Small intestine (tissue), 7 donors: ENCODE measurements around the gene CDH22. TPM values are rescaled to one million over a fixed set of nuclear protein-coding genes. Genes with fewer than 3 reads are reported as not detected.

Experiments used
- DNase-seq, 2 donors: peaks; one replicate each; pipeline versions ENCODE4 v3.0.0 to v3.0.0-alpha.2; 2013
- FAIRE-seq: peaks from 2 replicates; lab custom pipeline; 2012; peaks lifted over from hg19 to GRCh38; lab: Jason Lieb, UNC
- H3K27ac ChIP-seq, 3 donors: one replicate each; pipeline ENCODE4 v1.5.1; 2013; ENCODE audit warnings: low read length in 2 of 3, mild to moderate bottlenecking in 2 of 3, control low read depth in 1 of 3, inconsistent platforms in 1 of 3, low read depth in 1 of 3, moderate library complexity in 1 of 3
- H3K27me3 ChIP-seq, 3 donors: one replicate each; pipeline ENCODE4 v1.6.1; 2013; ENCODE audit warnings: low read length in 3 of 3, inconsistent platforms in 1 of 3; ENCODE audit not compliant: control insufficient read depth in 3 of 3, insufficient read depth in 3 of 3
- H3K36me3 ChIP-seq, 3 donors: one replicate each; pipeline ENCODE4 v1.6.1; 2013; ENCODE audit warnings: low read length in 3 of 3, inconsistent platforms in 1 of 3, low read depth in 1 of 3, mild to moderate bottlenecking in 1 of 3, moderate library complexity in 1 of 3; ENCODE audit not compliant: control insufficient read depth in 3 of 3, insufficient read depth in 2 of 3
- H3K4me1 ChIP-seq, 3 donors: one replicate each; pipeline ENCODE4 v1.6.1; 2013; ENCODE audit warnings: low read length in 2 of 3, inconsistent platforms in 1 of 3, low read depth in 1 of 3, mild to moderate bottlenecking in 1 of 3, moderate library complexity in 1 of 3; ENCODE audit not compliant: control insufficient read depth in 3 of 3, insufficient read depth in 2 of 3
- H3K4me3 ChIP-seq, 3 donors: one replicate each; pipeline ENCODE4 v1.5.1; 2013; ENCODE audit warnings: low read length in 3 of 3, control low read depth in 1 of 3, inconsistent platforms in 1 of 3, low read depth in 1 of 3, mild to moderate bottlenecking in 1 of 3, moderate library complexity in 1 of 3
- H3K9me3 ChIP-seq, 2 donors: one replicate each; pipeline ENCODE4 v1.6.1; 2013; ENCODE audit warnings: low read depth in 1 of 2, low read length in 1 of 2; ENCODE audit not compliant: control insufficient read depth in 2 of 2, insufficient read depth in 1 of 2
- WGBS, 3 donors: extraction: QIAGEN DNeasy Blood & Tissue Kit; methylation state at CpG; one replicate each; pipeline ENCODE4 v1.1.7; 2013; 5-methylcytosine and 5-hydroxymethylcytosine counted together
- polyA plus RNA-seq, 4 donors: library from polyadenylated mRNA; stranded (reverse) in 3 of 4; unstranded in 1 of 4; fragments of 200-250 nt in 3 of 4; fragments of 120-200 nt in 1 of 4; gene quantifications; one replicate each; pipeline versions ENCODE4 v1.2.1 to v1.2.3, GENCODE V29; 2013
- donor health status: healthy with polysubstance abuse.
- donor health status: control.
- donor health status: control.
- donor health status: Bipolar disorder and iron deficiency.
- donor health status: healthy.

Gene CDH22
- polyA plus RNA-seq, 4 donors: 0.03 to 0.84 TPM; not detected in 2

- Histone ChIP-seq H3K9me3 (no peaks in the 10 kb centered on the region), H3K27me3 (no peaks in the 10 kb centered on the region), H3K4me3 (no peak overlapping the region), H3K27ac (no peak overlapping the region), H3K36me3 (peaks cover 0 to 83% (median 1%) of the 10 kb centered on the region in 3 donors), H3K4me1 (peaks cover 0 to 7% (median 0%) of the 10 kb centered on the region in 3 donors)
- DNase-seq: no peak
- 75 to 80% (median 79%) methylated on average over 14 of the region's 14 CpGs for WGBS, 3 donors
- no peak for FAIRE-seq
Measured at GRCh38 chr20:46353500-46354206, 45.4 kb upstream of the CDH22 start.

- peaks cover 0 to 7% (median 0%) of the 10 kb centered on the region in 3 donors for H3K4me1 ChIP-seq
Measured at GRCh38 chr20:46352370-46352938, 44.2 kb upstream of the CDH22 start.

GRCh38 chr20:46351357-46352058, 43.2 kb upstream of the CDH22 start:
- Histone ChIP-seq H3K9me3 (no peaks in the 10 kb centered on the region), H3K36me3 (peaks cover 0 to 73% (median 6%) of the 10 kb centered on the region in 3 donors), H3K27ac (no peak overlapping the region), H3K4me1 (peaks cover 0 to 7% (median 0%) of the 10 kb centered on the region in 3 donors), H3K4me3 (no peak overlapping the region), H3K27me3 (no peaks in the 10 kb centered on the region)
- 92 to 93% (median 93%) methylated on average over 7 of the region's 7 CpGs for WGBS, 3 donors
- DNase-seq (no peak), FAIRE-seq (no peak)

More at GRCh38 chr20:46352370-46352938, 44.2 kb upstream of the CDH22 start:
- H3K9me3 ChIP-seq: no peaks in the 10 kb centered on the region
- WGBS, 3 donors: 90 to 92% (median 91%) methylated on average over 18 of the region's 18 CpGs
- no peaks in the 10 kb centered on the region for H3K27me3 ChIP-seq
- no peak for FAIRE-seq
- no peak for DNase-seq
- H3K4me3 ChIP-seq: no peak overlapping the region
- no peak overlapping the region for H3K27ac ChIP-seq
- peaks cover 0 to 74% (median 6%) of the 10 kb centered on the region in 3 donors for H3K36me3 ChIP-seq

GRCh38 chr20:46350986-46351267, 42.6 kb upstream of the CDH22 start:
- FAIRE-seq (no peak), DNase-seq (no peak)
- Histone ChIP-seq H3K27me3 (no peaks in the 10 kb centered on the region), H3K4me1 (peaks cover 0 to 7% (median 0%) of the 10 kb centered on the region in 3 donors), H3K27ac (peak overlapping the region in 1 of 3 donors; percentile 58), H3K9me3 (no peaks in the 10 kb centered on the region), H3K4me3 (no peak overlapping the region), H3K36me3 (peaks cover 0 to 71% (median 6%) of the 10 kb centered on the region in 3 donors)
- 88 to 99% (median 93%) methylated on average over 8 of the region's 8 CpGs for WGBS, 3 donors

GRCh38 chr20:46350201-46350985, 42.1 kb upstream of the CDH22 start:
- peak overlapping the region in 1 of 3 donors; percentile 58 for H3K27ac ChIP-seq
- peaks cover 0 to 7% (median 0%) of the 10 kb centered on the region in 3 donors for H3K4me1 ChIP-seq
- H3K4me3 ChIP-seq: no peak overlapping the region
- FAIRE-seq (no peak), DNase-seq (no peak)
- H3K9me3 ChIP-seq: no peaks in the 10 kb centered on the region
- no peaks in the 10 kb centered on the region for H3K27me3 ChIP-seq
- 64 to 85% (median 74%) methylated on average over 13 of the region's 13 CpGs for WGBS, 3 donors
- peaks cover 0 to 66% (median 6%) of the 10 kb centered on the region in 3 donors for H3K36me3 ChIP-seq

- H3K27ac ChIP-seq: no peak overlapping the region
- no peaks in the 10 kb centered on the region for H3K9me3 ChIP-seq
- FAIRE-seq (no peak), DNase-seq (peak in 1 of 2 donors; percentile 33)
- H3K4me1 ChIP-seq: peaks cover 0 to 7% (median 0%) of the 10 kb centered on the region in 3 donors
- no peaks in the 10 kb centered on the region for H3K27me3 ChIP-seq
- H3K4me3 ChIP-seq: no peak overlapping the region
- H3K36me3 ChIP-seq: peaks cover 0 to 60% (median 4%) of the 10 kb centered on the region in 3 donors
- 60 to 70% (median 63%) methylated on average over 4 of the region's 4 CpGs for WGBS, 3 donors
Measured at GRCh38 chr20:46349742-46350056, 41.4 kb upstream of the CDH22 start.

- 44 to 49% (median 45%) methylated on average over 12 of the region's 12 CpGs for WGBS, 3 donors
- peaks cover 0 to 7% (median 0%) of the 10 kb centered on the region in 3 donors for H3K4me1 ChIP-seq
Measured at GRCh38 chr20:46349035-46349741, 40.9 kb upstream of the CDH22 start.

More at GRCh38 chr20:46349035-46349741, 40.9 kb upstream of the CDH22 start:
- no peaks in the 10 kb centered on the region for H3K27me3 ChIP-seq
- H3K9me3 ChIP-seq: no peaks in the 10 kb centered on the region
- no peak for FAIRE-seq
- no peak overlapping the region for H3K27ac ChIP-seq
- no peak overlapping the region for H3K4me3 ChIP-seq
- peaks cover 0 to 54% (median 4%) of the 10 kb centered on the region in 3 donors for H3K36me3 ChIP-seq
- peak; percentile 36 to 58 for DNase-seq
